GM23248 (cell line): ENCODE results near the gene NUP37. TPM values are rescaled to one million over a fixed set of nuclear protein-coding genes. Genes with fewer than 3 reads are reported as not detected.

Experiments
- DNase-seq: peaks from one replicate; pipeline ENCODE4 v3.0.0-alpha.2; 2015
- H2AFZ ChIP-seq: fragments of 200-600 bp; sonication (generic); 2 replicates; pipeline ENCODE4 v1.6.1; 2016; ENCODE audit warnings: antibody characterized with exemption
- H3F3A ChIP-seq: fragments of 200-600 bp; sonication (generic); 2 replicates; pipeline ENCODE4 v1.6.1; 2016; ENCODE audit warnings: mild to moderate bottlenecking, antibody characterized with exemption, mixed run types; ENCODE audit not compliant: insufficient read depth
- H3K27ac ChIP-seq: fragments of 200-600 bp; sonication (generic); 2 replicates; pipeline ENCODE4 v1.5.1; 2016; ENCODE audit warnings: mild to moderate bottlenecking
- H3K27me3 ChIP-seq: fragments of 200-600 bp; sonication (generic); replicated peaks from 2 replicates; pipeline ENCODE4 v1.6.1; 2016; ENCODE audit warnings: mild to moderate bottlenecking; ENCODE audit not compliant: insufficient read depth
- H3K36me3 ChIP-seq: fragments of 200-600 bp; sonication (generic); 2 replicates; pipeline ENCODE4 v1.6.1; 2016; ENCODE audit warnings: low read depth, mild to moderate bottlenecking
- H3K4me1 ChIP-seq: fragments of 200-600 bp; sonication (generic); 2 replicates; pipeline ENCODE4 v1.6.1; 2016; ENCODE audit warnings: mild to moderate bottlenecking; ENCODE audit not compliant: insufficient read depth
- H3K4me2 ChIP-seq: fragments of 200-600 bp; sonication (generic); one replicate; pipeline ENCODE4 v1.6.1; 2016; ENCODE audit warnings: mild to moderate bottlenecking; ENCODE audit not compliant: unreplicated experiment
- H3K4me3 ChIP-seq: fragments of 200-600 bp; sonication (generic); 2 replicates; pipeline ENCODE4 v1.5.1; 2016; ENCODE audit warnings: mild to moderate bottlenecking
- H3K79me2 ChIP-seq: fragments of 200-600 bp; sonication (generic); 2 replicates; pipeline ENCODE4 v1.6.1; 2016; ENCODE audit warnings: mild to moderate bottlenecking; ENCODE audit not compliant: insufficient read depth
- H3K9ac ChIP-seq: fragments of 200-600 bp; sonication (generic); 2 replicates; pipeline ENCODE4 v1.6.1; 2016; ENCODE audit warnings: mild to moderate bottlenecking
- H3K9me2 ChIP-seq: fragments of 200-600 bp; sonication (generic); 2 replicates; pipeline ENCODE4 v1.6.1; 2016; ENCODE audit warnings: mixed run types, mild to moderate bottlenecking, moderate library complexity; ENCODE audit not compliant: insufficient read depth
- H3K9me3 ChIP-seq: fragments of 200-600 bp; sonication (generic); one replicate; pipeline ENCODE4 v1.6.1; 2017; ENCODE audit warnings: low read depth
- H4K20me1 ChIP-seq: fragments of 200-600 bp; sonication (generic); 2 replicates; pipeline ENCODE4 v1.6.0; 2016; ENCODE audit not compliant: insufficient read depth
- EZH2 ChIP-seq: fragments of 200-600 bp; sonication (generic); IDR thresholded peaks from 2 replicates; pipeline ENCODE4 v1.6.1; 2018; ENCODE audit warnings: antibody characterized with exemption, mild to moderate bottlenecking; ENCODE audit not compliant: insufficient read depth, poor library complexity, severe bottlenecking
- EZH2phosphoT487 ChIP-seq: fragments of 200-600 bp; sonication (generic); IDR thresholded peaks from 2 replicates; pipeline ENCODE4 v1.6.1; 2018; ENCODE audit warnings: antibody characterized with exemption, moderate library complexity, mild to moderate bottlenecking, low read depth; ENCODE audit not compliant: insufficient read depth
- WGBS, 2 experiments: methylation state at CpG; one replicate each; pipeline ENCODE4 v1.1.6; 2015 to 2017; ENCODE audit warnings: low lambda C conversion rate in 2 of 2, low coverage in 1 of 2; ENCODE audit errors: missing lambda C conversion rate in 2 of 2; 5-methylcytosine and 5-hydroxymethylcytosine counted together
- in situ Hi-C: fragments of 300-500 bp; cut with MboI; formaldehyde crosslinking; loops from 2 replicates; pipeline ENCODE4 v1.15.0; 2020
- polyA plus RNA-seq: library from polyadenylated mRNA; unstranded; fragments of >200 nt; fragmentation: Nextera tagmentation; extraction: Ambion mirVana; gene quantifications from 2 replicates; pipeline ENCODE4 v1.2.1, GENCODE V29; 2016
- total RNA-seq: library from RNA; depleted of rRNA; stranded (reverse); fragments of >200 nt; shearing (Covaris generic); gene quantifications from 2 replicates; pipeline ENCODE4 v1.2.3, GENCODE V29; 2014

The NUP37 gene
- total and polyA plus RNA-seq, 2 experiments from 2014 or later = 39.4 to 50.7 TPM

GRCh38 chr12:102053062-102053349 is 66.9 kb downstream of the NUP37 start:
- no peak overlapping the region for H3K4me2 ChIP-seq
- no peaks in the 10 kb centered on the region for H3K4me1 ChIP-seq
- H2AFZ ChIP-seq = no peak overlapping the region
- H3K4me3 ChIP-seq = no peak overlapping the region
- H3K36me3 ChIP-seq = peaks cover 55% of the 10 kb centered on the region
- no peak for DNase-seq
- peaks cover 34% of the 10 kb centered on the region; the same call in 1 of the 2 replicates for H3K79me2 ChIP-seq
- H3K27ac ChIP-seq = no peak overlapping the region
- no peaks in the 10 kb centered on the region for H3K27me3 ChIP-seq
- H3K9me2 ChIP-seq = no peaks in the 10 kb centered on the region
- no peaks in the 10 kb centered on the region for H3K9me3 ChIP-seq
- no peak overlapping the region for H3K9ac ChIP-seq
- TF ChIP-seq EZH2 (no peak), EZH2phosphoT487 (no peak)
- no peaks in the 10 kb centered on the region for H3F3A ChIP-seq
- H4K20me1 ChIP-seq = no peaks in the 10 kb centered on the region
- in situ Hi-C loops = no loop called here

GRCh38 chr12:102052192-102053061 is 67.5 kb downstream of the NUP37 start:
- Histone ChIP-seq H3K4me2 (no peak overlapping the region), H3K79me2 (peaks cover 29% of the 10 kb centered on the region; the same call in 1 of the 2 replicates), H2AFZ (no peak overlapping the region), H3K27me3 (no peaks in the 10 kb centered on the region), H4K20me1 (no peaks in the 10 kb centered on the region), H3K9me2 (no peaks in the 10 kb centered on the region), H3F3A (no peaks in the 10 kb centered on the region), H3K27ac (no peak overlapping the region), H3K36me3 (peaks cover 61% of the 10 kb centered on the region), H3K4me3 (no peak overlapping the region), H3K9ac (no peak overlapping the region), H3K4me1 (no peaks in the 10 kb centered on the region), H3K9me3 (no peaks in the 10 kb centered on the region)
- in situ Hi-C loops = no loop called here
- TF ChIP-seq EZH2 (no peak), EZH2phosphoT487 (no peak)
- 98 to 100% methylated on average over 4 of the region's 4 CpGs for WGBS, 2 experiments
- no peak for DNase-seq

- H3K4me2 ChIP-seq = no peak overlapping the region
- no peaks in the 10 kb centered on the region for H3K4me1 ChIP-seq
- H3K79me2 ChIP-seq = peaks cover 22% of the 10 kb centered on the region; the same call in 1 of the 2 replicates
- H3K36me3 ChIP-seq = peaks cover 61% of the 10 kb centered on the region
- DNase-seq = no peak
- no peaks in the 10 kb centered on the region for H4K20me1 ChIP-seq
- TF ChIP-seq EZH2phosphoT487 (no peak), EZH2 (no peak)
- 97 to 100% methylated on average over 1 of the region's 1 CpG for WGBS, 2 experiments
- H3K9me3 ChIP-seq = no peaks in the 10 kb centered on the region
- no peaks in the 10 kb centered on the region for H3K9me2 ChIP-seq
- no peak overlapping the region for H3K9ac ChIP-seq
- H3F3A ChIP-seq = no peaks in the 10 kb centered on the region
- no peaks in the 10 kb centered on the region for H3K27me3 ChIP-seq
- H2AFZ ChIP-seq = no peak overlapping the region
- in situ Hi-C loops = no loop called here
- no peak overlapping the region for H3K27ac ChIP-seq
- H3K4me3 ChIP-seq = no peak overlapping the region
Measured at GRCh38 chr12:102051431-102051965, 68.4 kb downstream of the NUP37 start.

- 95 to 97% methylated on average over 1 of the region's 1 CpG for WGBS, 2 experiments
- peaks cover 61% of the 10 kb centered on the region for H3K36me3 ChIP-seq
- H3K27ac ChIP-seq = no peak overlapping the region
- in situ Hi-C loops = no loop called here
- H3K4me2 ChIP-seq = no peak overlapping the region
- no peak for DNase-seq
- H3F3A ChIP-seq = no peaks in the 10 kb centered on the region
- TF ChIP-seq EZH2 (no peak), EZH2phosphoT487 (no peak)
- H3K9me3 ChIP-seq = no peaks in the 10 kb centered on the region
- no peak overlapping the region for H3K4me3 ChIP-seq
- no peak overlapping the region for H3K9ac ChIP-seq
- H2AFZ ChIP-seq = no peak overlapping the region
- H3K9me2 ChIP-seq = no peaks in the 10 kb centered on the region
- H3K4me1 ChIP-seq = no peaks in the 10 kb centered on the region
- peaks cover 22% of the 10 kb centered on the region; the same call in 1 of the 2 replicates for H3K79me2 ChIP-seq
- no peaks in the 10 kb centered on the region for H3K27me3 ChIP-seq
- H4K20me1 ChIP-seq = no peaks in the 10 kb centered on the region
Measured at GRCh38 chr12:102050660-102051430, 69.1 kb downstream of the NUP37 start.
